DND-41 (cell line): Measurements from ENCODE around the gene P2RY8.

ENCODE experiments used
- ATAC-seq: fragments of 200-7000 bp; cut with Tn5 transposase; 3 replicates; pipeline ENCODE4 v1.9.1; 2021; ENCODE audit warnings: low read depth; ENCODE audit not compliant: insufficient read depth
- DNase-seq: peaks from one replicate; pipeline ENCODE4 v3.0.0-alpha.2; 2020
- H2AFZ ChIP-seq: 2 replicates; pipeline ENCODE4 v1.6.0; 2012; ENCODE audit warnings: low read depth, low read length
- H3K27ac ChIP-seq: 2 replicates; pipeline ENCODE4 v1.5.1; 2012; ENCODE audit warnings: low read length, inconsistent platforms
- H3K27me3 ChIP-seq: fragments of 200-600 bp; sonication (generic); 2 replicates; pipeline ENCODE4 v1.6.0; 2012; ENCODE audit warnings: low read length, mild to moderate bottlenecking, inconsistent platforms; ENCODE audit not compliant: insufficient read depth, poor library complexity
- H3K36me3 ChIP-seq: 2 replicates; pipeline ENCODE4 v1.5.1; 2012; ENCODE audit warnings: low read length, inconsistent platforms; ENCODE audit not compliant: insufficient read depth
- H3K4me1 ChIP-seq: 2 replicates; pipeline ENCODE4 v1.5.1; 2012; ENCODE audit warnings: mild to moderate bottlenecking, low read length; ENCODE audit not compliant: insufficient read depth
- H3K4me2 ChIP-seq: 2 replicates; pipeline ENCODE4 v1.6.0; 2012; ENCODE audit warnings: mild to moderate bottlenecking, moderate library complexity, low read length, inconsistent platforms; ENCODE audit not compliant: insufficient read depth
- H3K4me3 ChIP-seq, 2 experiments: fragments of 200-600 bp in 1 of 2; shearing (Covaris generic) in 1 of 2; 2 replicates each; pipeline ENCODE4 v1.5.1; 2012 to 2016; ENCODE audit warnings: inconsistent platforms in 2 of 2, low read length in 2 of 2, mild to moderate bottlenecking in 2 of 2, low read depth in 1 of 2, moderate library complexity in 1 of 2
- H3K79me2 ChIP-seq: 2 replicates; pipeline ENCODE4 v1.6.0; 2012; ENCODE audit warnings: low read length, inconsistent platforms; ENCODE audit not compliant: insufficient read depth
- H3K9ac ChIP-seq: 2 replicates; pipeline ENCODE4 v1.6.0; 2012; ENCODE audit warnings: low read depth, mild to moderate bottlenecking, inconsistent platforms, low read length, moderate library complexity
- H3K9me3 ChIP-seq: 2 replicates; pipeline ENCODE4 v1.5.1; 2012; ENCODE audit warnings: low read length, moderate library complexity, mild to moderate bottlenecking, inconsistent platforms; ENCODE audit not compliant: insufficient read depth, severe bottlenecking
- H4K20me1 ChIP-seq: 2 replicates; pipeline ENCODE4 v1.6.0; 2012; ENCODE audit warnings: low read length; ENCODE audit not compliant: insufficient read depth
- EZH2 ChIP-seq: IDR thresholded peaks from 3 replicates; pipeline ENCODE4 v1.6.1; 2012; ENCODE audit warnings: borderline replicate concordance, low read depth, mild to moderate bottlenecking, moderate library complexity, low read length, inconsistent platforms; ENCODE audit not compliant: severe bottlenecking
- TF ChIP-seq, protein P1 (sequence below): IDR thresholded peaks from 2 replicates; pipeline ENCODE4 v1.5.1; 2012; ENCODE audit warnings: borderline replicate concordance, low read length, moderate library complexity, mild to moderate bottlenecking; ENCODE audit not compliant: poor library complexity, severe bottlenecking; ENCODE audit errors: extremely low read depth

Gene P2RY8

DNA sequence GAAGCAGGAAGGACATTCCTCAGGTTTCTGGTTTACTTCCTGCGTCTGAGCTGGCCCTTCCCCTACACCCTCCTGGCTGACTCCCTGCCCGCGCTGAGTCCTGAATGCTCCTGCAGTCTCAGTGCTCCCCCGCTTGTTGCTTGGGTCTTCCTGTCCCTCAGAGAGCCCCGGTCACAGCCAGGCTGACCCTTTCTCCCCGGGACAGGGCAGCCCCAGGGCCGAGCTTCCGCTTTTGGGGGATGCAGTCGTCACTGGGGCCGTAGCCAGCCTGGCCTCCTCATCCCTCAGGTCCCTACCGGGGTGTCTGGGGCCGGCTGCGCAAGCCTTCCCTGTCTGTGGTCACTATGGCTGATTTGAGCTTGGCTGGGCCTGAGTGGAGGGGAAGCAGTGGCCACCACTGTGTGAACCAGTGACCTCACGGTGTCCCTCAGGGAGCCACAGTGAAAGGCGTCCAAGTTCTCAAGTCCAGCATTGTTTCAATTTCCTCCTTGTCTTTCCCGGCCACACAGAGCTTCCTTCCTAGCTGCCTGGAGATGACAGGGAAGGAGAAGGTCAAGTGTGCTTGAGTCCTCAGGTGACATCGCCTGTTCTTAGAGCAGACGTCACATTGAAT is 50.1 kb downstream of the P2RY8 start:
- ATAC-seq (no peak), DNase-seq (peak; percentile 2)
- no peaks in the 10 kb centered on the region for H3K27me3 ChIP-seq
- H3K4me1 ChIP-seq = peaks cover 41% of the 10 kb centered on the region
- TF ChIP-seq, protein P1, sequence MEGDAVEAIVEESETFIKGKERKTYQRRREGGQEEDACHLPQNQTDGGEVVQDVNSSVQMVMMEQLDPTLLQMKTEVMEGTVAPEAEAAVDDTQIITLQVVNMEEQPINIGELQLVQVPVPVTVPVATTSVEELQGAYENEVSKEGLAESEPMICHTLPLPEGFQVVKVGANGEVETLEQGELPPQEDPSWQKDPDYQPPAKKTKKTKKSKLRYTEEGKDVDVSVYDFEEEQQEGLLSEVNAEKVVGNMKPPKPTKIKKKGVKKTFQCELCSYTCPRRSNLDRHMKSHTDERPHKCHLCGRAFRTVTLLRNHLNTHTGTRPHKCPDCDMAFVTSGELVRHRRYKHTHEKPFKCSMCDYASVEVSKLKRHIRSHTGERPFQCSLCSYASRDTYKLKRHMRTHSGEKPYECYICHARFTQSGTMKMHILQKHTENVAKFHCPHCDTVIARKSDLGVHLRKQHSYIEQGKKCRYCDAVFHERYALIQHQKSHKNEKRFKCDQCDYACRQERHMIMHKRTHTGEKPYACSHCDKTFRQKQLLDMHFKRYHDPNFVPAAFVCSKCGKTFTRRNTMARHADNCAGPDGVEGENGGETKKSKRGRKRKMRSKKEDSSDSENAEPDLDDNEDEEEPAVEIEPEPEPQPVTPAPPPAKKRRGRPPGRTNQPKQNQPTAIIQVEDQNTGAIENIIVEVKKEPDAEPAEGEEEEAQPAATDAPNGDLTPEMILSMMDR = no peak
- TF ChIP-seq EZH2 = no peak
- no peak overlapping the region for H3K4me3 ChIP-seq
- H3K27ac ChIP-seq = peak overlapping the region; percentile 61
- peaks cover 66% of the 10 kb centered on the region for H3K36me3 ChIP-seq
- H3K9me3 ChIP-seq = no peaks in the 10 kb centered on the region
- H2AFZ ChIP-seq = no peak overlapping the region
- H3K9ac ChIP-seq = no peak overlapping the region
- peaks cover 22% of the 10 kb centered on the region for H4K20me1 ChIP-seq
- no peak overlapping the region for H3K4me2 ChIP-seq
- H3K79me2 ChIP-seq = peaks cover 67% of the 10 kb centered on the region

DNA sequence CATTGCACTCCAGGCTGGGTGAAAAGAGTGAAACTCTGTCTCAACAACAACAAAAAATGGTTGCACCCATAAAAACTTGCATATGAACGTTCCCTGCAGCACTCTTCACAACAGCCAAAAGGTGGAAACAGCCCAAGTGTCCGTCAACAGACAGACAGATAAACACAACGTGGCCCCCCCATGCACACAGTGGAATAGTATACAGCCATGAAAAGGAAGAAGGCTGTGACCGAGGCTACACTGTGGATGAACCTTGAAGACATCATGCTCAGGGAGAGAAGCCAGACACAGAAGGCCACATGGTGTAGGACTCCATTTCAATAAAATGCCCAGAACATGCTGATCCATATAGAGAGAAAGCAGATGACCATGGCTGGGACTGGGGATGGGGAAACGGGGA is 50.8 kb downstream of the P2RY8 start:
- Histone ChIP-seq H3K79me2 (peaks cover 62% of the 10 kb centered on the region), H3K4me1 (peaks cover 48% of the 10 kb centered on the region), H4K20me1 (peaks cover 15% of the 10 kb centered on the region), H3K27ac (peak overlapping the region; percentile 31; the same call in 1 of the 2 replicates), H2AFZ (no peak overlapping the region), H3K4me3 (no peak overlapping the region), H3K27me3 (no peaks in the 10 kb centered on the region), H3K9me3 (no peaks in the 10 kb centered on the region), H3K36me3 (peaks cover 61% of the 10 kb centered on the region), H3K4me2 (no peak overlapping the region), H3K9ac (no peak overlapping the region)
- TF ChIP-seq EZH2 = no peak
- TF ChIP-seq, protein P1 = no peak
- DNase-seq (peak; percentile 3), ATAC-seq (no peak)

DNA sequence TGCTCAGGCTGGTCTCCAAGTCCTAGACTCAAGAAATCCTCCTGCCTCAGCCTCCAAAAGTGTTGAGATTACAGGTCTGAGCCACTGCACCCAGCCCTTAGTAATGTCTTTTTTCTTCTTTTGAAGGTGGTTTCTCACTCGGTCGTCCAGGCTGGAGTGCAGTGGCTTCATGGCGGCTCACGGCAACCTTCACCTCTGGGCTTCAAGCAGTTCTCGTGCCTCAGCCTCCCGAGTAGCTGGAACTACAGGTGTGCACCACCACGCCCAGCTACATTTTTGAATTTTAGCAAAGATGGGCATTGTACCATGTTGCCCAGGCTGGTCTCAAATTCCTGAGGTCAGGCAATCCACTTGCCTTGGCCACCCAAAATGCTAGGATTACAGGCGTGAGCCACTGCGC is 52.0 kb downstream of the P2RY8 start:
- no peak for TF ChIP-seq EZH2
- TF ChIP-seq, protein P1 = no peak
- DNase-seq (peak; percentile 10), ATAC-seq (no peak)
- Histone ChIP-seq H3K27me3 (no peaks in the 10 kb centered on the region), H3K4me2 (no peak overlapping the region), H3K4me3 (no peak overlapping the region), H3K9ac (no peak overlapping the region), H2AFZ (no peak overlapping the region), H4K20me1 (peaks cover 14% of the 10 kb centered on the region), H3K36me3 (peaks cover 63% of the 10 kb centered on the region), H3K4me1 (peaks cover 56% of the 10 kb centered on the region), H3K79me2 (peaks cover 72% of the 10 kb centered on the region), H3K9me3 (peaks cover 4% of the 10 kb centered on the region), H3K27ac (peak overlapping the region; percentile 86)
